ENCODE data around the gene CFAP299. TPM values are rescaled to one million over a fixed set of nuclear protein-coding genes. Genes with fewer than 3 reads are reported as not detected.
"Not testable (repeated sequence)": the region's sequence is repeated elsewhere in the genome, so short reads cannot be mapped to it uniquely, and the experiment has no call there.

Gene CFAP299
- total RNA-seq, 1 donor from 2014 or later, result not detected

DNA sequence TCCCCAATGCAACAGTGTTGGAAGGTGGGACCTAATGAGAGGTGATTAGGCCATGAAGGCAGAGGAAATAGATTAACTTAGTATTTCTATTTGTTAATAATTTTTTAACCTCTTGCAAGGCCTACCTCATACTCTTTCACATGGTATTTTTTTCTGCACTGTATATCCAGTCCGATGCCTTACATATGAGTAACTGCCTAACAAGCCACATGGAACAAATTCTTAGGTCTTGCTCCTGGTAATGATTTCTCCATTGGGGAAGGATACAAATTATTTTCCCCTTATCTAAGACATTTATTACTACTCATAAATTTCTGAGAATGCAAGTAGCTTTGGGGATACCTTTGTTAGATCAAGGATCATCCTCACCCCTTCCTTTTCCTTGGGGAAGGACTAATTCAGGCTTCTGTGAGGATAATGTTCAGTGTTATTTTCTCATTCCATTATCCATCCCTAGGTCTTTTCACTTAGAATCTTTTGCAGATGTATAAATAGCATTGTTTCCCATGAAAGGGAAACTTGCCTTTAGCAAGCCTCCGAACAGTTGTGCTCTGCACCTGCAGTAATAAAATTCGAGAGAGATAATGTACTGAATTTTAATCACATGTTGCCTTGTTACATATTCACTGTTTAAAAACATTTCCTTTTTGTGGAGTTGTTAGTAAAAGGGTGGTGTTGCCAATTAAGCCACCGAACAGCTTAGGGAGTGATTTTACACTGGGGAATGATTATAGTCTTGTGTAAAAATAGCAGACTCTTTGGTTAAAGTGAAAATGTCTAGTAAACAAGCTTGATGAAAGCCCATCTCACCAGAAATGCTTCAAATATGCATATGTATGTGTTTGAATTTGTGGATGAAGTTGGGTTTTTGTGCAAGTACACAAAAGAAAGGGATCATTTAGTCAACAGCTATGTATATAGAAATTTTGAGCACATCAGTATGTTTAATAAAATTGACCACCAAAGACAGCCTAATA lies 89.9 kb downstream of the CFAP299 start:
- H3K9me3 Mint-ChIP-seq (ENCODE audit: unreplicated experiment), result no peaks in the 10 kb centered on the region
- TF ChIP-seq, protein P1, sequence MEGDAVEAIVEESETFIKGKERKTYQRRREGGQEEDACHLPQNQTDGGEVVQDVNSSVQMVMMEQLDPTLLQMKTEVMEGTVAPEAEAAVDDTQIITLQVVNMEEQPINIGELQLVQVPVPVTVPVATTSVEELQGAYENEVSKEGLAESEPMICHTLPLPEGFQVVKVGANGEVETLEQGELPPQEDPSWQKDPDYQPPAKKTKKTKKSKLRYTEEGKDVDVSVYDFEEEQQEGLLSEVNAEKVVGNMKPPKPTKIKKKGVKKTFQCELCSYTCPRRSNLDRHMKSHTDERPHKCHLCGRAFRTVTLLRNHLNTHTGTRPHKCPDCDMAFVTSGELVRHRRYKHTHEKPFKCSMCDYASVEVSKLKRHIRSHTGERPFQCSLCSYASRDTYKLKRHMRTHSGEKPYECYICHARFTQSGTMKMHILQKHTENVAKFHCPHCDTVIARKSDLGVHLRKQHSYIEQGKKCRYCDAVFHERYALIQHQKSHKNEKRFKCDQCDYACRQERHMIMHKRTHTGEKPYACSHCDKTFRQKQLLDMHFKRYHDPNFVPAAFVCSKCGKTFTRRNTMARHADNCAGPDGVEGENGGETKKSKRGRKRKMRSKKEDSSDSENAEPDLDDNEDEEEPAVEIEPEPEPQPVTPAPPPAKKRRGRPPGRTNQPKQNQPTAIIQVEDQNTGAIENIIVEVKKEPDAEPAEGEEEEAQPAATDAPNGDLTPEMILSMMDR (IDR thresholded peaks at IDR 0.05), result no peak
- peaks cover 28% of the 10 kb centered on the region for H3K27me3 Mint-ChIP-seq (ENCODE audit: unreplicated experiment)
- no peaks in the 10 kb centered on the region for H3K36me3 Mint-ChIP-seq (ENCODE audit: unreplicated experiment)
- no peaks in the 10 kb centered on the region for H3K4me1 Mint-ChIP-seq (ENCODE audit: unreplicated experiment)
- no peak for DNase-seq (ENCODE audit: extremely low spot score, unreplicated experiment)
- no peak overlapping the region for H3K4me3 Mint-ChIP-seq (ENCODE audit: unreplicated experiment)
- H3K27ac Mint-ChIP-seq (ENCODE audit: unreplicated experiment), result no peak overlapping the region

DNA sequence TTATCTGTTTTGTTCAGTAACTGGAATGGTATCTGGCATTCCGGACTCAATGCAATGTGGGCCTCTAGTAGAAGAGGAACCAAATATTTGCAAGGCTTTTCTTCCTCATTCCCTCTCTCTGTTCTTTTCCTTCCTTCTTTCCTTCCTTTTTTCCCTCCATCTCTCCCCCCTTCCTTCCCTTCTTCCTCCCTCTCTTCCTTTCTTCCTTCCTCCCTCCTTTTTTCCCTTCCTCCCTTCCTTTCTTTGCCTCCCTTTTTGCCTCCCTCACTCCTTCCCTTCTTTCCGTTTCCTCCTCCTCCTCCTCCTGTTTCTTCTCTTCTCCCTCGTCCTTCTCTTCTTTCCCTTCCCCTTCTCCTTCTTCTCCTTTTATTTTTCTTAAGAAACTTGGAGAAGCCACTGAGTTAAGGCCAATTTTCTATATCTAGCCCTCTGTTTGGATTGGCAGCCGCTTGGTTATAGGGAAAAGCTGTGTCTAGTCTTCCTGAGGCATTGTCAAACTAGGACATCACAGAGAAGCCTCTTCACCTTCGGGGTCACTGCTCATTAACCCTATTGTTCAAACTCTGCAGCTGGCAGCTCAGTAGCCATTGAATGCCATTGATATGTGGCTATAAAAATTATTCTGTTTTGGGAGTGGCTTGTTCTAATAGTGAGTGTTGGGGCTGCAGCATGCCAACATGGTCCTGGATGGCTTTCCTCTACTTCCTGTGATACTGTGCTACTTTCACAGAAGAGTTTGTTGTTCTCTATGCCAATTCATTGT lies 95.9 kb downstream of the CFAP299 start:
- no peak for DNase-seq (ENCODE audit: extremely low spot score, unreplicated experiment)
- H3K27ac Mint-ChIP-seq (ENCODE audit: unreplicated experiment), result no peak overlapping the region
- H3K36me3 Mint-ChIP-seq (ENCODE audit: unreplicated experiment), result no peaks in the 10 kb centered on the region
- peaks cover 27% of the 10 kb centered on the region for H3K27me3 Mint-ChIP-seq (ENCODE audit: unreplicated experiment)
- TF ChIP-seq, protein P1 (IDR thresholded peaks at IDR 0.05), result no peak
- no peaks in the 10 kb centered on the region for H3K4me1 Mint-ChIP-seq (ENCODE audit: unreplicated experiment)
- no peaks in the 10 kb centered on the region for H3K9me3 Mint-ChIP-seq (ENCODE audit: unreplicated experiment)
- no peak overlapping the region for H3K4me3 Mint-ChIP-seq (ENCODE audit: unreplicated experiment)

DNA sequence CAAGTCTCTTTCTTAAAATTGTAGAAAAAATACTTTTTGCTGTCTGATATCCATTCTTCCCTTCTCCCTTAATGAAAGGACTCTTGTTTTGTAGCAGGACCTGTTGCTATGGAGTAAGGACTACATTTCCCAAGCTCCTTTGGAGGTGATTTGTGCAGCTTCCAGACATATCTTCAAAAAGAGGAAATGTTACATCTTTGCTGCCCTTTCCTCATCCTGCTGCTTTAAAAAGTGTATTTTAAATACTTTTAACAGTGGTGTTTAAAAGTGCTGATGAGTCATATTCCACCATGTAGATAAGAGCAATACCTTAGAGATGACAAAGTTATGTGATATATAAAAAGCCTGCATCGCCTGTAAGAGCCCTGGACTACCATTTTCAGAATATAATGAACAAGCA lies 98.7 kb downstream of the CFAP299 start:
- no peaks in the 10 kb centered on the region for H3K36me3 Mint-ChIP-seq (ENCODE audit: unreplicated experiment)
- TF ChIP-seq, protein P1 (IDR thresholded peaks at IDR 0.05), result no peak
- H3K27me3 Mint-ChIP-seq (ENCODE audit: unreplicated experiment), result peaks cover 19% of the 10 kb centered on the region
- no peaks in the 10 kb centered on the region for H3K4me1 Mint-ChIP-seq (ENCODE audit: unreplicated experiment)
- no peaks in the 10 kb centered on the region for H3K9me3 Mint-ChIP-seq (ENCODE audit: unreplicated experiment)
- no peak overlapping the region for H3K27ac Mint-ChIP-seq (ENCODE audit: unreplicated experiment)
- H3K4me3 Mint-ChIP-seq (ENCODE audit: unreplicated experiment), result no peak overlapping the region
- no peak for DNase-seq (ENCODE audit: extremely low spot score, unreplicated experiment)

DNA sequence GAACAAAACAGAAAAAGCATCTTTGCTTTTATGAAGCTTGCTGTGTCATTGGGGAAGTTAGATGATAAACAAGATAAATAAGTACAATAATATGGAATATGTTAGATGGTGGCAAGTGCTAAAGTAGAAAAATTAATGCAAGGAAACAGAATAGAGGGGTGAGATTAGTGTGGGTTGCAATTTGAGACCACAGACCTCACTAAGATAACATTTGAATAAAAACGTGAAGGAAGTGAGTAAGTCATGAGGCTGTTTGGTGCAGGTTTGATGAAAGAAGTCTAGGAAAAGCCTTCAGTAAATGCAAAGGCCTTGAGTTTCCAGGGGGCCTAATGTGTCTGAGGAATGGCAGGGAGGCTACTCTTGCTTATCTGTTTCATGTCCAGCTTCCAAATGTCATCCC lies 102.5 kb downstream of the CFAP299 start:
- DNase-seq (ENCODE audit: extremely low spot score, unreplicated experiment), result no peak
- Mint-ChIP-seq H3K27me3 (ENCODE audit: unreplicated experiment) (peaks cover 4% of the 10 kb centered on the region), H3K36me3 (ENCODE audit: unreplicated experiment) (no peaks in the 10 kb centered on the region), H3K27ac (ENCODE audit: unreplicated experiment) (no peak overlapping the region), H3K9me3 (ENCODE audit: unreplicated experiment) (peaks cover 9% of the 10 kb centered on the region), H3K4me3 (ENCODE audit: unreplicated experiment) (no peak overlapping the region), H3K4me1 (ENCODE audit: unreplicated experiment) (no peaks in the 10 kb centered on the region)
- TF ChIP-seq, protein P1 (IDR thresholded peaks at IDR 0.05), result no peak

DNA sequence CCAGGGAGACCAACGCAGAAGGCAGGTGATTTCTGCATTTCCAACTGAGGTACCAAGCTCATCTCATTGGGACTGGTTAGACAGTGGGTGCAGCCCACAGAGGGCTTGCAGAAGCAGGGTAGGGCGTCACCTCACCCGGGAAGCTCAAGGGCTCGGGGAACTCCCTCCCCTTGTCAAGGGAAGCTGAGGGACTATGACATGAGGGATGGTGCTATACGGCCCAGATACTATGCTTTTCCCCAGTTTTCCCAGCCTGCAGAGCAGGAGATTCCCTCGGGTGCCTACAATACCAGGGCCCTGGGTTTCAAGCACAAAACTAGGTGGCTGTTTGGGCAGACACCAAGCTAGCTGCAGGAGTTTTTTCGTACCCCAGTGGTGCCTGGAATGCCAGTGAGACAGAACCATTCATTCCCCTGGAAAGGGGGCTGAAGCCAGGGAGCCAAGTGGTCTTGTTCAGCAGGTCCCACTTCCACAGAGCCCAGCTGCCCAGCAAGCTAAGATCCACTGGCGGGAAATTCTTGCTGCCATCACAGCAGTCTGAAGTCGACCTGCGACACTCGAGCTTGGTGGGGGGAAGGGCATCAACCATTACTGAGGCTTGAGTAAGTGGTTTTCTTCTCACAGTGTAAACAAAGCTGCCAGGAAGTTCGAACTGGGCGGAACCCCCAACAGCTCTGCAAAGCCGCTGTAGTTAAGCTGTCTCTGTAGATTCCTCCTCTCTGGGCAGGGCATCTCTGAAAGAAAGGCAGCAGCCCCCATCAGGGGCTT lies 103.9 kb downstream of the CFAP299 start:
- not testable (repeated sequence) for H3K9me3 Mint-ChIP-seq (ENCODE audit: unreplicated experiment); H3K4me3 Mint-ChIP-seq (ENCODE audit: unreplicated experiment); H3K4me1 Mint-ChIP-seq (ENCODE audit: unreplicated experiment); H3K27me3 Mint-ChIP-seq (ENCODE audit: unreplicated experiment); H3K27ac Mint-ChIP-seq (ENCODE audit: unreplicated experiment); DNase-seq (ENCODE audit: extremely low spot score, unreplicated experiment); H3K36me3 Mint-ChIP-seq (ENCODE audit: unreplicated experiment)
